PC-9 (cell line): Measurements from ENCODE around the gene MCC. TPM values are rescaled to one million over a fixed set of nuclear protein-coding genes. Genes with fewer than 3 reads are reported as not detected.

Experiments
- BruUV-seq: library from RNA; stranded (reverse); fragments of 400-500 nt; replicated peaks from 2 replicates; lab custom pipeline; 2021; lab: Mats Ljungman, UMichigan
- CTCF ChIA-PET: fragments of 300-600 bp; sonication (Branson Sonifier 250); formaldehyde crosslinking; loops from one replicate; lab custom pipeline; 2022; ENCODE audit warnings: antibody characterized with exemption; lab: Charles Lee
- POLR2A ChIA-PET: fragments of 300-600 bp; sonication (Branson Sonifier 250); formaldehyde crosslinking; loops from one replicate; lab custom pipeline; 2022; ENCODE audit warnings: antibody characterized with exemption; ENCODE audit not compliant: unreplicated experiment; lab: Charles Lee
- DNase-seq, 2 experiments: peaks; one replicate each; pipeline versions ENCODE4 v3.0.0 to v3.0.0-alpha.2; 2015 to 2022; ENCODE audit warnings: mixed read lengths in 1 of 2
- H2AFZ ChIP-seq: fragments of 200-600 bp; sonication (generic); 2 replicates; pipeline ENCODE4 v1.8.1; 2017; ENCODE audit warnings: antibody characterized with exemption
- H3F3A ChIP-seq: fragments of 200-600 bp; sonication (generic); 2 replicates; pipeline ENCODE4 v1.8.1; 2017; ENCODE audit warnings: antibody characterized with exemption, mild to moderate bottlenecking, low read depth; ENCODE audit not compliant: insufficient read depth
- H3K27ac ChIP-seq: fragments of 200-600 bp; sonication (generic); 2 replicates; pipeline ENCODE4 v1.6.1; 2016; ENCODE audit warnings: mixed run types
- H3K27me3 ChIP-seq: fragments of 200-600 bp; sonication (generic); 2 replicates; pipeline ENCODE4 v1.6.1; 2016; ENCODE audit warnings: low read depth, mixed run types; ENCODE audit not compliant: insufficient read depth
- H3K36me3 ChIP-seq: fragments of 200-600 bp; sonication (generic); 2 replicates; pipeline ENCODE4 v1.6.1; 2016; ENCODE audit warnings: low read depth, mixed run types
- H3K4me1 ChIP-seq: fragments of 200-600 bp; sonication (generic); replicated peaks from 2 replicates; pipeline ENCODE4 v1.6.1; 2016; ENCODE audit warnings: mixed run types; ENCODE audit not compliant: insufficient read depth
- H3K4me2 ChIP-seq: fragments of 200-600 bp; sonication (generic); 2 replicates; pipeline ENCODE4 v1.6.1; 2017; ENCODE audit warnings: mixed run types
- H3K4me3 ChIP-seq: fragments of 200-600 bp; sonication (generic); 2 replicates; pipeline ENCODE4 v1.6.1; 2016; ENCODE audit warnings: mixed run types
- H3K79me2 ChIP-seq: fragments of 200-600 bp; sonication (generic); 2 replicates; pipeline ENCODE4 v1.6.1; 2017; ENCODE audit warnings: low read depth, mixed run types
- H3K9me2 ChIP-seq: fragments of 200-600 bp; sonication (generic); 2 replicates; pipeline ENCODE4 v1.8.1; 2017; ENCODE audit warnings: mild to moderate bottlenecking; ENCODE audit not compliant: insufficient read depth
- H3K9me3 ChIP-seq: fragments of 200-600 bp; sonication (generic); 2 replicates; pipeline ENCODE4 v1.8.1; 2016; ENCODE audit warnings: low read depth; ENCODE audit not compliant: insufficient read depth
- H4K20me1 ChIP-seq: fragments of 200-600 bp; sonication (generic); 2 replicates; pipeline ENCODE4 v1.8.1; 2017; ENCODE audit not compliant: insufficient read depth
- EZH2 ChIP-seq: fragments of 200-600 bp; sonication (generic); IDR thresholded peaks from 2 replicates; pipeline ENCODE4 v1.8.0; 2017; ENCODE audit warnings: antibody characterized with exemption, low read depth
- intact Hi-C: fragments of 100-400 bp; cut with micrococcal nuclease; formaldehyde crosslinking; loops from one replicate; pipeline ENCODE4 v1.10.0; 2022; ENCODE audit not compliant: unreplicated experiment
- total RNA-seq: library from RNA; stranded (reverse); gene quantifications from 2 replicates; pipeline ENCODE4 v1.2.3, GENCODE V29; 2021
- TF ChIP-seq, protein P1 (sequence below): fragments of 200-600 bp; sonication (generic); conservative IDR thresholded peaks from 2 replicates; pipeline ENCODE4 v1.6.1; 2017; ENCODE audit warnings: mixed run types, antibody characterized with exemption, mild to moderate bottlenecking, moderate library complexity

The MCC gene
- total RNA-seq, 1 experiment from 2014 or later, result 2.5 TPM

- POLR2A ChIA-PET, result interaction anchor here (0.6 kb wide), 1 partner anchor 959 kb away, joined by 21 read pairs; no protein-coding TSS in a partner anchor
- Histone ChIP-seq H4K20me1 (no peaks in the 10 kb centered on the region), H3K9me3 (no peaks in the 10 kb centered on the region), H3F3A (no peaks in the 10 kb centered on the region), H2AFZ (no peak overlapping the region), H3K36me3 (no peaks in the 10 kb centered on the region), H3K4me1 (peaks cover 6% of the 10 kb centered on the region; the same call in 1 of the 2 replicates), H3K4me3 (no peak overlapping the region), H3K4me2 (no peak overlapping the region), H3K27ac (no peak overlapping the region), H3K27me3 (no peaks in the 10 kb centered on the region), H3K79me2 (no peaks in the 10 kb centered on the region), H3K9me2 (no peaks in the 10 kb centered on the region)
- no peak for DNase-seq
- no TSS peak for BruUV-seq
- TF ChIP-seq EZH2, result no peak
- TF ChIP-seq, protein P1, sequence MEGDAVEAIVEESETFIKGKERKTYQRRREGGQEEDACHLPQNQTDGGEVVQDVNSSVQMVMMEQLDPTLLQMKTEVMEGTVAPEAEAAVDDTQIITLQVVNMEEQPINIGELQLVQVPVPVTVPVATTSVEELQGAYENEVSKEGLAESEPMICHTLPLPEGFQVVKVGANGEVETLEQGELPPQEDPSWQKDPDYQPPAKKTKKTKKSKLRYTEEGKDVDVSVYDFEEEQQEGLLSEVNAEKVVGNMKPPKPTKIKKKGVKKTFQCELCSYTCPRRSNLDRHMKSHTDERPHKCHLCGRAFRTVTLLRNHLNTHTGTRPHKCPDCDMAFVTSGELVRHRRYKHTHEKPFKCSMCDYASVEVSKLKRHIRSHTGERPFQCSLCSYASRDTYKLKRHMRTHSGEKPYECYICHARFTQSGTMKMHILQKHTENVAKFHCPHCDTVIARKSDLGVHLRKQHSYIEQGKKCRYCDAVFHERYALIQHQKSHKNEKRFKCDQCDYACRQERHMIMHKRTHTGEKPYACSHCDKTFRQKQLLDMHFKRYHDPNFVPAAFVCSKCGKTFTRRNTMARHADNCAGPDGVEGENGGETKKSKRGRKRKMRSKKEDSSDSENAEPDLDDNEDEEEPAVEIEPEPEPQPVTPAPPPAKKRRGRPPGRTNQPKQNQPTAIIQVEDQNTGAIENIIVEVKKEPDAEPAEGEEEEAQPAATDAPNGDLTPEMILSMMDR, result no peak
- CTCF ChIA-PET, result no interaction called here
- intact Hi-C loops, result no loop called here
Observed at GRCh38 chr5:113218200-113218599, 270.1 kb downstream of the MCC start.

- Histone ChIP-seq H3K4me2 (no peak overlapping the region), H3K4me1 (peaks cover 6% of the 10 kb centered on the region; the same call in 1 of the 2 replicates), H4K20me1 (no peaks in the 10 kb centered on the region), H3K36me3 (no peaks in the 10 kb centered on the region), H3K27ac (no peak overlapping the region), H3K9me2 (no peaks in the 10 kb centered on the region), H3K27me3 (no peaks in the 10 kb centered on the region), H3K79me2 (no peaks in the 10 kb centered on the region), H3K4me3 (no peak overlapping the region), H3F3A (no peaks in the 10 kb centered on the region), H2AFZ (no peak overlapping the region), H3K9me3 (no peaks in the 10 kb centered on the region)
- BruUV-seq, result no TSS peak
- intact Hi-C loops, result no loop called here
- no peak for DNase-seq
- CTCF ChIA-PET, result no interaction called here
- no peak for TF ChIP-seq EZH2
- TF ChIP-seq, protein P1, result no peak
- POLR2A ChIA-PET, result no interaction called here
Observed at GRCh38 chr5:113217619-113218184, 270.6 kb downstream of the MCC start.

- H3K27ac ChIP-seq, result no peak overlapping the region
- DNase-seq, result no peak
- H3K36me3 ChIP-seq, result no peaks in the 10 kb centered on the region
- no peak overlapping the region for H3K4me2 ChIP-seq
- CTCF ChIA-PET, result no interaction called here
- H3K9me2 ChIP-seq, result no peaks in the 10 kb centered on the region
- intact Hi-C loops, result no loop called here
- TF ChIP-seq, protein P1, result no peak
- no peak for TF ChIP-seq EZH2
- no peaks in the 10 kb centered on the region for H3K9me3 ChIP-seq
- no peaks in the 10 kb centered on the region for H3F3A ChIP-seq
- POLR2A ChIA-PET, result no interaction called here
- H3K79me2 ChIP-seq, result no peaks in the 10 kb centered on the region
- H4K20me1 ChIP-seq, result no peaks in the 10 kb centered on the region
- H3K27me3 ChIP-seq, result no peaks in the 10 kb centered on the region
- no peak overlapping the region for H3K4me3 ChIP-seq
- no peak overlapping the region for H2AFZ ChIP-seq
- peaks cover 2% of the 10 kb centered on the region; the same call in 1 of the 2 replicates for H3K4me1 ChIP-seq
- no TSS peak for BruUV-seq
Observed at GRCh38 chr5:113216545-113216944, 271.7 kb downstream of the MCC start.
